Stimulated activated CD8-positive, alpha-beta memory T cell treated with anti-CD3 and anti-CD28 coated beads, Interleukin-7, amount 100 ng/mL, for 4 hours (primary cell): Measurements from ENCODE around the gene SLC25A43.
A peak's percentile ranks its signal among the peaks of the same experiment; 100 is the strongest.
"Not testable (repeated sequence)": the region's sequence is repeated elsewhere in the genome, so short reads cannot be mapped to it uniquely, and the experiment has no call there.

Experiments
- DNase-seq, 2 donors: peaks; one replicate each; pipeline ENCODE4 v3.0.0-alpha.2; 2020; ENCODE audit warnings: low read depth in 2 of 2

SLC25A43 gene

DNA sequence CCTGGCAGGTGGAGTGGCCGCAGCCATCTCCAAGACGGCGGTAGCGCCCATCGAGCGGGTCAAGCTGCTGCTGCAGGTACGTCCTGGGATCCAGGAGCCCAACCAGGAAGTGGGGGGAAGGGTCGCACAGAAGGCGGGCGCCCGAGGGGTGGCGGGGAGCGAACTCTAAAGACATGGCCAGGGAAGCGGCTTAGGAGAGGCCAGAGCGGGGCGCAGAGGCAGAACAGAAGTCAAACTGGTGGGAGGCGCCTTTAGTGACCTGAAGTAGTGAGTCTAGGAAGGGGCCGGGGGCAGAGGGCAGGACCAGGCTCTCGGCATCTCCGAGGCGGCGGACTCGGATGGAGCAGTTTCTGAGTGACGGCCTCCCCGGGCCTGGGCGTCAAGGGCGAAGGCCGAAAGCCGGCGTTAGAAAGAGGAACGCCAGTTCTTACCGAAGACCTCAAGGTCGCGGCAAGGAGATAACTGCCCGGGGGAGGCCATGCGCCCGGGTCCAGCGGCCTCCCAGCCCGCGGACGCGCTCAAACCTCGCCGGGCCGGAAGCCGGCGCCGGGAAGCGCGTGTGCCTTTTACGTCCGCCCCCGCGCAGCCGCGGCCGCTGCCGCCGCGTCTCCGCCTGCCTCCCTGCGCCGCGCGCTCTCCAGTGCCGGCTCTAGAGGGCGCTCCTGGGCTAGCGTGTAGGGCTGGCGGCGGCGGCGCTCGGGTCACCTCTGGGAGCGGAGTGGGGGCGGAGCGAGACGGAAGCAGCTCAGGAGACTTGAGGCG lies 69.6 kb downstream of the SLC25A43 start:
- DNase-seq, result peak; percentile 66 to 81

- no peak for DNase-seq
These were observed 70.1 kb downstream of the SLC25A43 start for GRCh38 chrX:119469313-119469635.

- no peak for DNase-seq
These were observed 75.7 kb downstream of the SLC25A43 start for GRCh38 chrX:119474615-119475388.

DNA sequence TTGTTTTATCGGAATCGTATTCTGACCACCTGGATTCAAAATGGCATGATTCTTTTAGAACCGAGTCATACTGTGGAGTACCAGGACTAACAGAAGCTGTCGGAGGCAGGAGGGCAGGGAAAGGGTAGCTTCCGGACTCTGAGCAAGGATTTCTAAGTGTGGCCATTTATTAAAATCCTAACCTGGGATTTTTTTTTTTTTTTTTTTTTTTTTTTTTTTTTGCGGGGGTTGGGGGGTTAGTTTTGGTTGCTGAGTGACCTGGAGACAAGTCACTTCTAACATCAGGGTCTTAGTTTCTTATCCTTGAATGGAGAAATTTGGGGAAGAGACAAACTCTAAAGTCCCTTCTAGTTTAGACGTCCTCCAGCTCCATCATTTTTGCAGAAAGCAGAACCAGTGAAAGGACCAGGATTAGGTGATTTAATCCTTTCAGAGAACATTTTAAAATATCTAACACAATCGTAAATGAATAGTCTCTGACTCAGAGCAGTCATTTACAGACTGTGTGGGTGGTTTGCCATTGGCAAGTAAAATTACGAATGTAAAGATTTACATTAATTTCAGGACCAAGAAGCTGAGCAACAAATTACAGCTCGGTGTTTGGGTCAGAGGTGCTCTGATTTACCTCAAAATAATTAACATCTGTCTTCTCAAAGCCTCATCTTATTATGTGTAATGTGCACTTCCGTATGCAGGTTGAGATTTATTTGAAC lies 76.4 kb downstream of the SLC25A43 start:
- DNase-seq, result no peak

- DNase-seq, result no peak
These were observed 78.7 kb downstream of the SLC25A43 start for GRCh38 chrX:119477812-119478232.

DNA sequence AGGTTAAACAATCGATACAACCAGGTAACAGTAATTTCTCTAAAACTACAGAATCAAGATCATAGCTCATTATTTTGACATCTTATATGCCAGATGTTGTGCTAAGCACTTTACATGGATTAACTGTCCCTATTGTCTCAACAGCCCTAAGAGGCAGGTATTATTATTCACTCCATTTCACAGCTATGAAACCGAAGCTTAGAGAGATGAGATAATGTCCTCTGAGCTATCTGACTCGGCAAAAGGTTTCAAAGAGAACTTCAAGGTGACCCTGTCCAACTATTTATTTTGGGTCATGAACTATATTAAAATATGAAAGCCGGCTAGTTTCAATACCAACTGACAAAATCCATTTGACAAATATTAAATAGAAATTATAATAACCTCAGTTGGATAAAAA lies 79.4 kb downstream of the SLC25A43 start:
- DNase-seq, result no peak

DNA sequence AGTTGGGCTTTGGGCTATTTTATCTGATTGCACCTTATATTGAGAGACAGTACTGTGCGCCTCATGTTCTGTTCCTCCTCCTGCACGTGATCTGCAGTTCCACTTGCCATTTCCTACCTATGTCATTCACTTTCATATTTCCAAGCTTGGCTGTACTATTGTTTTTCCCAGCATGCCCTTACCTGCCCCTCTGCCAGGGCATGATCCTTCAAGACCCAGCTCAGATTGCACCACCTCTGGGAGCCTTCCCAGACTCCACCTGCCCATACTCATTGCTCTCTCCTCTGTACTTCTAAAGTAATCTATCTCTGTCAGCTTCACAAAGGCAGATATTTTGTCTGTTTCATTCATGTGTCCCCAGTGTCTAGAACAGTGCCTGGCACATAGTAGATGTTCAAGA lies 80.7 kb downstream of the SLC25A43 start:
- DNase-seq, result no peak

GRCh38 chrX:119481323-119481801 lies 82.2 kb downstream of the SLC25A43 start:
- DNase-seq, result no peak

DNA sequence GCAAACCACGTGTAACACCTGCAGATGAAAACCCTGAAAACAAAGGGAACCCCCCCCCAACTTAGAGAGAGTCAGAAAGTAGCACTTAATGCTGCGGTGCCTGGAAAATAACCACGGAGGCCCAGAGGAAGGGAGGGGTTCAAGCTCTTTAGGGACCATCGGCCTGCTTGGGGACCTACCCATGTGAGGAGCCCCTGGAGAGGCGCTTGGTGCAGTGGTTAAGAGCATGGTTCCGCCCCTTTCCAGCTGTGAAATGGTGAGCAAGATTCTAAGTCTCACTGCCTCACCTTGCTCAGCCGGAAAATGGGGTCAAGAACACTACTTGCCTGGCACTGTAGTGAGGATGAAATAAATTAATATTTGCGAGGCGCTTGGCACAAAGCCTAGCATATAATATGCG lies 82.9 kb downstream of the SLC25A43 start:
- DNase-seq, result no peak

DNA sequence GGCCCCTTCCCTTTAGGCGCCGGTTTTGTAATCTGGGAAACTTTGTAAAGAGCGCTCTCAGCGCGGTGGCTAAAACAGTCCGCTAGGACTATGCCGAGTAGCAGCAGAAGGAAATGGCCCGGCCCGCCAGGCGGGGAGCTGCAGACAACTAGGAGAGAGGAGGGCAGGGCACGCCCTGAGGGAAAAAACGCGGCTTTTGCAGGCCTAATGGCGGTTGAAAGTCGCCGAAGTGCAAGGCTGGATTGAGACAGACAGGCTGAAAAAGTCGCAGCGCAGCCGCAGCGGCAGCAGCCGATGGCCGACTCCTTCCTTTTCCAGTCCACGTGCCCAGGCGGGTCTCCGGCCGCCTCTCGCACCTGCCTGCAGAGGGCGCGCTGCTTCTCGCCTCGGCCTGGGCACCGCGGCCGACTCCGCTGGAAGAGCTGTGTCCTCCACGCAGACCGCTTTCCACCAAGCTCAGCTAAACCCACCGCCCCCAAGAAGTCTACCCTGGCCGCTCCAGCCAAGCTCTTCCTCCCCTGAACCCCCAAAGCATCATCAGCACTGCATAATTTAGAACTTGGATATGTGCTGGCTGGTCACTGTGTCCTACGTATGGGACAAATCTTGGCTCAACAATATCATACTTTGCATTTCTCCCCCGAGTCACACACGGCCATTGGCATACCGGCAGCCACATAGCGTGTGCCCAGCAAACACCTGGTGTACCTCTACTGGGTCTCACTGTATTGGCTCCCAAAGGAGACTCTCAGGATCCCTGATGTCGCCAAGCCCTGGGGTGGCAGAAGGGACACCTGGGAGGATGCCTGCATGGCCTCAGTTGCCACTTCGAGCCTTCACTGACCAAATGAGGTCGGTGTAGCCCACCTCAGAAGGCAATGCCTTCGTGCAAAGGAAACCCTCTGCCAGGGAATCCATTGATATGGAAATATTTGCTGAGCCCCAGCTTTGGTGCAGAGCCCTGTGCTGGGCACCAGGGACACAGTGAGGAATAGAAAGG lies 83.6 kb downstream of the SLC25A43 start:
- DNase-seq, result peak; percentile 14 to 49

GRCh38 chrX:119486745-119487144 lies 87.6 kb downstream of the SLC25A43 start:
- no peak for DNase-seq

GRCh38 chrX:119487766-119488165 lies 88.6 kb downstream of the SLC25A43 start:
- not testable (repeated sequence) for DNase-seq

DNA sequence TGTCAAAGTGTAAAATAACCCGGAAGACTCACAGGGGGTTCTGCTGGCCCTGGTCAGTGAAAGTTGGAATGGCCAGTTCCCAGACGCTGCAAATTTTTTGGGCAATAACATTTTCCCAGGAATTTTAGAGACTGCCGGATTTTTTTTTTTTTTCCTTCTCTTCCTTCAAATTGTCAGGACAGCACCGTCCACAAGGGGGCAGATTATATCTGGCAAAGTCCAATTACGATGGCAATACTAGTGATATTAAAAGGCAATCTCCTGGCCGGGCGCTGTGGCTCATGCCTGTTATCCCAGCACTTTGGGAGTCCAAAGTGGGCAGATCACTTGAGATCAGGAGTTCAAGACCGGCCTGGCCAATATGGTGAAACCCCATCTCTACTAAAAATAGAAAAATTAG lies 89.6 kb downstream of the SLC25A43 start:
- no peak for DNase-seq

DNA sequence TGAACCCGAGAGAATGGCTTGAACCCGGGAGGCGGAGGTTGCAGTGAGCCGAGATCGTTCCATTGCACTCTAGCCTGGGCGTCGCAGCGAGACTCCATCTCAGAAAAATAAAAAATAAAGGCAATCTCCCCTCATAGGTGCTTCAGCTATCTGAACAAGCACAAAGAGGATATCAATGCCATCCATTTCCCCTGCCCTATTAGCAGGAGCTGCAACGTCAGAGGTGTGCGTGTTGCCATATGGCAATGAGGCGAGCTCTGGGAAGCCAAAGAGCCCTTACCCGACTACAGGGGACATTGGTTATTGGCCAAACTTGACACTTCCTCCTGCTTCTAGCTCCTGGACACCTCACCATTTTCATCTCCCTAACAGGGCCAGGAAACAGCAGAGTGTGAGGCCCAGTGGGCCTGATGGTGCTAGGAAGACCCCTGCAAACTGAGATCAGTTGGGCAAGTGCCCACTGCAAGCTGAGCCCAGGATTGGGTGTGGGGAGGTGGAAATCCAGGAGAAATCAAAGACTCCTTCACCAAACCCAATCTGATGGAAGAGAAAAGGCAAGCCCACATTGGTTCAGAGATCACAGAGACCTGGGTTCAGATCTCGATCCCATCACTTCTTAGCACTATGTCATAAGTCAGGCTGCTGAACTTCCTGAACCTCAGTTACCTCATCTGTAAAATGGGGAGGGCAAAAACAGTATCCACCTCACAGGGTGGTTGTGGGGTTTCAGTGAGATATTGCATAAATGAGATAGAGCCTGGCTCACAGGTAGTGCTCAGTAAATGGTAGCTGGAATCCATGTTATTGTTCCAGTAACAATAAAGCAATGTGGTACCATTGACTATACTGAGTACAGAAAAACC lies 90.3 kb downstream of the SLC25A43 start:
- DNase-seq, result no peak

DNA sequence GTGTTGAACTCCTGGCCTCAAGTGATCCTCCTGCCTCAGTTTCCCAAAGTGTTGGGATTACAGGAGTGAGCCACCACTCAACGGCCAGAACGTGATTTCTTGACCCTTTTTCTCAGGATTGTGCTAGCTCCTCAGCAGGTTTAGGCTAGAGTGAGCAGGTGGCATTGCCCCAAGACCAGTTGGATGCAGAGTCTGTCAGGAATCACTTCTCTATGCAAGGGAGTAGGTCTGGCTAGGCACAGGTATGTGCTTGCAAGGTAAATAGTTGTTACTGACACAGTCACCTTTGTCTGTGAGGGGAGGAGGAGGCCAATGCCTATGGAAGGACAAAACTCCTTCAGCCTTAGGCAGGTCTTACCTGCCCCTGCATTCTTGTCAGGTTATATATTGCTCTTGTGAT lies 93.3 kb downstream of the SLC25A43 start:
- no peak for DNase-seq

DNA sequence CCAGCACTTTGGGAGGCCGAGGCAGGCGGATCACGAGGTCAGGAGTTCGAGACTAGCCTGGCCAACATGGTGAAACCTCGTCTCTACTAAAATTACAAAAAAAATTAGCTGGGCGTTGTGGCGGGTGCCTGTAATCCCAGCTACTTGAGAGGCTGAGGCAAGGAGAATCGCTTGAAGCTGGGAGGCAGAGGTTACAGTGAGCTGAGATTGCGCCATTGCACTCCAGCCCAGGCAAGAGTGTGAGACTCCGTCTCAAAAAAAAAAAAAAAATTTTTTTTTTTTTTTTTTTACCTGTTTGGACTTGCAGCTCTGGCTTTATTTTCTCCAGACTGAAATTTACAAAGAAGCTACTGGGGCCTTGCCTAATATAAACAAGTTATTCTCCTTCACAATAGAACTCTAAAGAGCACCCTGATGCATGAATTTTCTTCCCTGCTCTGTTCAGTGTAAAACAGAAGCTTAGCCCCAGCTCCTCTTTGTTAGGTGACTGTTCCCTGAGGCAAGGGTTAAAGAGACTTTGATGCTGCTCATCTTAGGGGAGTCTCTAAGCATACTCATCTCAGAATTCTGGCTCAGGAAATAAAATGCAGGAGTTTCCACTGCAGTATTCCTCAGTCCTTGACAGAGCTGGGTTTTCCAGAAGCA lies 94.8 kb downstream of the SLC25A43 start:
- DNase-seq, result not testable (repeated sequence)

GRCh38 chrX:119495734-119496726 lies 96.9 kb downstream of the SLC25A43 start:
- DNase-seq, result no peak

GRCh38 chrX:119497185-119497584 lies 98.0 kb downstream of the SLC25A43 start:
- no peak for DNase-seq
